GM10248 (cell line): ENCODE results near the gene LEMD2.

Experiments used
- CTCF ChIA-PET: fragments of 300-600 bp; sonication (Branson Sonifier 250); formaldehyde crosslinking; extraction: SDS; loops from one replicate; lab custom pipeline; 2021; ENCODE audit warnings: antibody characterized with exemption; lab: Yijun Ruan, JAX
- POLR2A ChIA-PET: fragments of 350-650 bp; sonication (Branson Sonifier 250); formaldehyde crosslinking; extraction: SDS; loops from one replicate; lab custom pipeline; 2020; ENCODE audit warnings: antibody characterized with exemption; lab: Yijun Ruan, JAX
- DNase-seq: peaks from one replicate; pipeline ENCODE4 v3.0.0; 2012; ENCODE audit errors: extremely low spot score
- TF ChIP-seq, protein P1 (sequence below): IDR thresholded peaks from 2 replicates; pipeline ENCODE4 v1.5.1; 2012; ENCODE audit warnings: mild to moderate bottlenecking, low read depth; ENCODE audit errors: extremely low read depth, missing control alignments, control extremely low read depth

The LEMD2 gene

DNA sequence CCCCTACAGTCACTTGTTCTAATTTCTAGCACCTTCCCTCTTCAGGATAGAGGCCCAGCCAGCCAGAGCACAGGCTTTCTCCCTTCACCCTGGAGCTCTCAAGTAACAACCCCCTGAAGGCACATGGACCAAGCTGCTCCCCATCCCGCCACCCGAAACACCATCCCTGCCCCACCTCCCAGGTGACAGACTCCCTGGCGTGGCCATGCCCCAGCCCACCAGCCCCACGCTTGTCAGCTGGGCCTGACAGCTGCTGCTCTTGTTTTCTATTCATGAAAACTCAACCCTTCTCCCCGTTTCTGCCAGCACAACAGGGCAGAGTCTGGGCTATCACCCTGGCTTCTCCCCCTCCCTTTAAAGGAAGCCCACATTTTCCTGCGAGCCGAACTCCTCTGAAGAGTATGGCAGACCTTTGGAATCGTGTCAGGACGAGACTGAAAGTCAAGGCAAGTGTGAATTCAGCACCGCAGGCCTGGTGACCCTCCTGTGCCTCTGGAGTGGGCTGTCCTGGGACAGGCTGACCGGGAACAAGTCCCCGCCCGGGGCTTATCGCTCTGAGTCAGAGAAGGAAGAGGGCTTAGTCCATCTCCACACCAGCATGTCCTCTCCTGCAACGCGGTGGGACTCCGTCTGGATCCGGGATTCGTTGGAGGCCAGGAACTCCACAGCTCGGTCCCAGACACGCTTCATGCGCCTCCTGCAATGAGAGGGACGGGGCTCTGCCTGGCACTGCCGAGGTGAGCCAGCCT, 16.7 kb downstream of the LEMD2 start:
- ChIA-PET CTCF (interaction anchor here (0.7 to 10.1 kb wide), 32 partner anchors 9 to 418 kb away, joined by 3 to 82 read pairs (median 4); partner anchors contain the start of genes BAK1, GRM4, LEMD2 and UQCC2), POLR2A (no interaction called here)
- no peak for DNase-seq
- TF ChIP-seq, protein P1, sequence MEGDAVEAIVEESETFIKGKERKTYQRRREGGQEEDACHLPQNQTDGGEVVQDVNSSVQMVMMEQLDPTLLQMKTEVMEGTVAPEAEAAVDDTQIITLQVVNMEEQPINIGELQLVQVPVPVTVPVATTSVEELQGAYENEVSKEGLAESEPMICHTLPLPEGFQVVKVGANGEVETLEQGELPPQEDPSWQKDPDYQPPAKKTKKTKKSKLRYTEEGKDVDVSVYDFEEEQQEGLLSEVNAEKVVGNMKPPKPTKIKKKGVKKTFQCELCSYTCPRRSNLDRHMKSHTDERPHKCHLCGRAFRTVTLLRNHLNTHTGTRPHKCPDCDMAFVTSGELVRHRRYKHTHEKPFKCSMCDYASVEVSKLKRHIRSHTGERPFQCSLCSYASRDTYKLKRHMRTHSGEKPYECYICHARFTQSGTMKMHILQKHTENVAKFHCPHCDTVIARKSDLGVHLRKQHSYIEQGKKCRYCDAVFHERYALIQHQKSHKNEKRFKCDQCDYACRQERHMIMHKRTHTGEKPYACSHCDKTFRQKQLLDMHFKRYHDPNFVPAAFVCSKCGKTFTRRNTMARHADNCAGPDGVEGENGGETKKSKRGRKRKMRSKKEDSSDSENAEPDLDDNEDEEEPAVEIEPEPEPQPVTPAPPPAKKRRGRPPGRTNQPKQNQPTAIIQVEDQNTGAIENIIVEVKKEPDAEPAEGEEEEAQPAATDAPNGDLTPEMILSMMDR = no peak

GRCh38 chr6:33771146-33772081, 17.5 kb downstream of the LEMD2 start:
- ChIA-PET CTCF (interaction anchor here (0.6 to 10.1 kb wide), 44 partner anchors 10 to 419 kb away, joined by 3 to 82 read pairs (median 3); partner anchors contain the start of genes BAK1, GRM4, LEMD2 and UQCC2), POLR2A (no interaction called here)
- TF ChIP-seq, protein P1 = peak; percentile 91
- DNase-seq = peak; percentile 86

- POLR2A ChIA-PET = no interaction called here
- CTCF ChIA-PET = interaction anchor here (0.6 to 10.1 kb wide), 39 partner anchors 9 to 420 kb away, joined by 3 to 82 read pairs (median 4); partner anchors contain the start of genes BAK1, LEMD2 and UQCC2
- TF ChIP-seq, protein P1 = no peak
- DNase-seq = no peak
Measured at GRCh38 chr6:33770833-33771145, 18.1 kb downstream of the LEMD2 start.

- TF ChIP-seq, protein P1 = no peak
- CTCF ChIA-PET = interaction anchor here (0.8 to 10.1 kb wide), 24 partner anchors 9 to 388 kb away, joined by 3 to 82 read pairs (median 4); partner anchors contain the start of gene LEMD2
- no peak for DNase-seq
- POLR2A ChIA-PET = no interaction called here
Measured at GRCh38 chr6:33770124-33770832, 18.7 kb downstream of the LEMD2 start.

DNA sequence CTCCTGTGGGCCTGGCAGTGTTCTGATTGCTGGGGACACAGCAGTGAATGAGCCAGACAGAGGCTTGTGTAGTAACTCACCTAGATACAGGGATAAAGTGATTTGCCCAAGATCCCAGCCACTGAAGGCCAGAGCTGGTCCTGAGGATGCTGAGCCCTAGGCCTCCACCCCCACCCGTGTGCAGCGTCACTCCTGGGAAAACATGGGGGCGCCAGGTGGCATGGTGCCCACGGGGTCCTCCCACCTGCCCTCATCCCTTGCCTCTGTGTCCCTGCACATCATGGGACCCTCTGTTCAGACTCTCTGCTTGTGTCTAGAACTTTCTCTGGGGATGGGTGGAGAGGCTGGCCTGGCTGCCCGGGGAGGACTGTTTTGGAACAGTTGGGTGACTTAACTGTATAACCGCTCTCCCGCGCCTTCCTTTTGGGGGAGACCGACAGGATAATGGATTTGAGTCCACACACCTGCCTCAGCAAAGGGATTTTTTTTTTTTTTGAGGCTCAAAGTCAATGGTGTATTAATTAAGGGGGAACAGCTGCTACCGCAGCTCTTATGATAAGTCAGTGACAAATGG, 19.6 kb downstream of the LEMD2 start:
- TF ChIP-seq, protein P1 = no peak
- CTCF ChIA-PET = interaction anchor here (0.9 to 10.1 kb wide), 13 partner anchors 9 to 480 kb away, joined by 3 to 82 read pairs (median 4); partner anchors contain the start of gene LEMD2
- POLR2A ChIA-PET = no interaction called here
- DNase-seq = no peak
